ENCODE measurements around the gene QRICH2.
A peak's percentile ranks its signal among the peaks of the same experiment; 100 is the strongest.
"Not testable (repeated sequence)": the region's sequence is repeated elsewhere in the genome, so short reads cannot be mapped to it uniquely, and the experiment has no call there.

QRICH2 gene

DNA sequence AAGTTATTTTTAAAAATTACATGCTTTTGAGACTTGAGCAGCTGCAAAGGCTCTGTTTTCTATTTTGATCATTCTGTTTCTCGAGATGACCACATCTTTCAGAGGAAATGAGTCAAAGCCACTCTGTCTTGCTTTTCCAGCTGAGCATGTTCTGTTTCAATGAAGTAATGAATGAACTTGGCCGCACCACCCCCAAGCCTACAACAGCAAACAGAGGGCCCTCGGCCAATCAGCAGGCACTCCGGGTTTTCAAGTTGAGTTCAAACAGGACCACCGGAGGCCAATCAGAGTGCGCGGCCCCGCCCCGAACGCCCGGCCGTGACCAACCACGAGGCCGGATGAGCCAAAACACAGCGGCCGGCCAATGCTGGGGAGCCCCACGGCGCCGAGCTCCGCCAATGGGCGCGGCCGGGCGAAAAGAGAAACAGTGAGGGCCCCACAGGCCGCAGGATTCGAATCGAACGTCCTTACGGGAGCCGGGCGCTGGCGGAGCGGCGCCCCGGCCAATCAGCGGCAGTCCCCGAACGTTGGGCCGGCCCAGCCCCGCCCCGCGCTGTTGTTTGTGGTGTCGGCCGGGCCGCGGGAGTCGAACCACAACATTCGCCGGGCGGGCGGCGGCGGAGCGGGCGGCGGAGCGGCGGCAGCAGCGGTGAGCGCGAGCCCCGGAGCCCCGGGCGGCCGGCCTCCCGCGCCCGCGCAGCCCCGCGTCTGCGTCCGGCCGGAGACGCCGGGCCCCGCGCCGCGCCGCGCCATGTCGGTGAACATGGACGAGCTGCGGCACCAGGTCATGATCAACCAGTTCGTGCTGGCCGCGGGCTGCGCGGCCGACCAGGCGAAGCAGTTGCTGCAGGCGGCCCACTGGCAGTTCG lies 43.1 kb downstream of the QRICH2 start, which contains the start of gene UBALD2:
Gene UBALD2, plus strand, starts transcription at position 594 of the 869 bp plus-strand sequence. Its CDS starts 158 bp downstream, at position 752.
- DNase-seq: peak; percentile 98 to 99 (median 99)

DNA sequence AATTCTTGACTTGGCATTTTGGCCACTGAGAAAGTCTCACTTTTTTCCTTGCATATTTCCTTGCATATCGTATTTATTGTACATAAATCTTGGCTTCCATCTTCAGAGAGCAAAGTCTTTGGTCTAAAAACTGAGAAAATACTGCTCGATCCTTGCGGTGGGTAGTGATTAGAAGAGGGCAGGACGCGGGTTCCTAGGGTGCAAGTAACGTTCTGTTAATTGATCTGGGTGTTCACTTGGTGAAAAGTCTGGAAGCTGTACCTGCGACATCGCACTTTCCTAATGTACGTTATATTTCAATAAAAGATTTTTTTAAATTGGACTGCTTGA lies 43.7 kb downstream of the QRICH2 start:
- peak in 1 of 3 experiments; percentile 62 for DNase-seq

- DNase-seq: no peak
Observed at GRCh38 chr17:76263896-76264295, 44.2 kb downstream of the QRICH2 start.

DNA sequence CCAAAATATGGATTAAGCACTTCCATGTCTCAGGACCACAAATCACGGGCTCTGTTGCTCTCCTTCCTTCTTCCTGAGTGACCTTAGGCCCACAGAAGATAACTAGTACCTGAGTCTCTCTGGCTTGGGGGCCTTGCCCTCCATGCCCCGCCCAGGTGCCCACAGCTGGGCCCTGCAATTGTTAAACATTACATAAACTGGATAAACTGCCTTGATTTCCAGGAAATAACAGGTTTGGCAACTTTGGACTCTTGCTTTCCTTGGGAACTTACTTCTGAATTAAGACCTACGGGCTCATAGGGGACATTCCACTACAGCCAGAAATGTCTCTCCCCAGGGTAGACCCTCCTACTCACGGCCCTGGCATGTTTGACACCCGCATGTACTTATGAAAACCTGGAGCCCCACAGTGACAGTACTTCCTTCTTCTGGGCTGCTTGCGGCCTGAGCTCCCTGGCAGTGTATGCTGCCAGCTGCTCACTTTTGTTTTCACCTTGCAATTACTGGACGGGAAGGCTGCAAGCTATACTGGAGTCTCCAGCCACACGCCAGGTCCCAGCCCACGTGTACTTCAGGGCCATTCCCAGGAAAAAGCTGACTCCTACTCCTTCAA lies 45.2 kb downstream of the QRICH2 start:
- DNase-seq: peak in 2 of 3 experiments; percentile 23 to 53

GRCh38 chr17:76261421-76262215 lies 46.5 kb downstream of the QRICH2 start:
- DNase-seq: peak in 1 of 3 experiments; percentile 10

DNA sequence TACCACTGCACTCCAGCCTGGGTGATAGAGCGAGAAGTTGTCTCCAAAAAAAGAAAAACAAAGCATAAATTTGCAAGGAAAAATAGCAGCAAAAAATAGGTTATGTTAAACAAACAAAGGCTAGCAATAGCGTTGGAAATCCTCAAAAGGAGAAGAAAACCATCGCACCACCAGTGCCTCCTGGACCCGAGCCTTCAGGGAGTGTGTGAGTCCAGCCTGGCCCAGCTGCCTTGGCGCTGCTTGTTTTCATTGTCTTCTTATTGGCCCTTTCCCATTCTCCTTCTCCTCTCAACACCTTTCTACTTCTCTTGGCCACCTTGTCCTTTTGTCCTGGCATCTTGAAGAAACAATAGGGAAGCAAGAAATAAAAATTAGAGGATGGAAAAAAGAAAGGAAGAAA lies 47.4 kb downstream of the QRICH2 start:
- no peak for DNase-seq

DNA sequence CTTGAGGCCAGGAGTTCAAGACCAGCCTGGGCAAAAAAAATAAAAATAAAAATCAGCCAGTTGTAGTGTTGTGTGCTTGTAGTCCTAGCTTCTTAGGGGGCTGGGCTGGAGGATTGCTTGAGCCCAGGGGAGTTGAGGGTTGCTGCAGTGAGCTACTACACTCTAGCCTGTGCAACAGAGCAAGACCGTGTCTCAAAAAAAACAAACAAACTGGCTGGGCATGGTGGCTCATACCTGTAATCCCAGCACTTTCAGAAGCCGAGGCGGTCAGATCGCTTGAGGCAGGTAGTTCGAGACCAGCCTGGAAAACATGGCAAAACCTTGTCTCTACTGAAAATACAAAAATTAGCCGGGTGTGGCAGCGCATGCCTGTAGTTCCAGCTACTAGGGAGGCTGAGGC lies 47.9 kb downstream of the QRICH2 start:
- peak in 1 of 3 experiments; percentile 9 for DNase-seq

DNA sequence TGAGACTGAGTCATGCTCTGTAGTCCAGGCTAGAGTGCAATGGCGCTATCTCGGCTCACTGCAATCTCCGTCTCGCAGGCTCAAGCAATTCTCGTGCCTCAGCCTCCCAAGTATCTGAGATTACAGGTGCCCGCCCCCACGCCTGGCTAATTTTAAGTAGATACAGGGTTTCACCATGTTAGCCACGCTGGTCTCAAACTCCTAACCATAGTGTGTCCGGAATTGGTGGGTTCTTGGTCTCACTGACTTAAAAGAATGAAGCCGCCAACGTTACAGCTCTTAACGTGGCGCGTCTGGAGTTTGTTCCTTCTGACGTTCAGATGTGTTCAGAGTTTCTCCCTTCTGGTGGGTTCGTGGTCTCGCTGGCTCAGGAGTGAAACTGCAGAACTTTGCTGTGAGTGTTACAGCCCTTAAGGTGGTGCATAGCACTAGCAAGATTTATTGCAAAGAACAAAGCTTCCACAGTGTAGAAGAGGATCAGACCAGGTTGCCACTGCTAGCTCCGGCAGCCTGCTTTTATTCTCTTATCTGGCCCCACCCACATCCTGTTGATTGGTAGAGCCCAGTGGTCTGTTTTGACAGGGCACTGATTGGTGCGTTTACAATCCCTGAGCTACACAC lies 51.5 kb downstream of the QRICH2 start:
- DNase-seq: not testable (repeated sequence)

DNA sequence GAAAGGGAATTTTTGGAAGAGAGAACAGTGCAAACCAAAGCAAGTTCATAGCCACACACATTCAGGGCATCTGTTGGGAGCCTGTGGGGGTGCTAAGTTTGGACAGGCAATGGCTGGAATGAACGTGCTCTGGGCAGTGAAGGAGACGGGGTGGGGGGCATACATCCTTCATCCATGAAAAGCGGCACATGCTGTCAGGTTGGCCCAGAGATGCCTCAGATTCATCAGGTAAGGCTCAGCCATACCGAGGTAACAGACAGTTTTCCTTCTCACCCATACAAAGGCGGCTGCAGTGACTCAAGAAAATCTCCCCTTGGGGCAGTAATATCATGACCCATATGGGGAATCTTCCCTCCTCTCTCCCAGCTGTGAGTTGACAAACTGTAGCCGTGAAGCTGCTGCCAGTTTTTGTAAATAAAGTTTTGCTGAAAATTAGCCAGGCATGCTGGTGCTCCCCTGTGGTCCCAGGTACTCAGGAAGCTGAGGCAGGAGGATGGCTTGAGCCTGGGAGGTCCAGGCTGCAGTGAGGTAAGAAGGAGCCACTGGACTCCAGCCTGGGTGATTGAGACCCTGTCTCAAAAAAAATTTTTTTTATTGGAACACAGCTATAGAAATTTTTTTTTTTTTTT lies 52.2 kb downstream of the QRICH2 start:
- DNase-seq: no peak

- no peak for DNase-seq
Observed at GRCh38 chr17:76254275-76254674, 53.8 kb downstream of the QRICH2 start.

- DNase-seq: no peak
Observed at GRCh38 chr17:76253841-76254240, 54.2 kb downstream of the QRICH2 start.

DNA sequence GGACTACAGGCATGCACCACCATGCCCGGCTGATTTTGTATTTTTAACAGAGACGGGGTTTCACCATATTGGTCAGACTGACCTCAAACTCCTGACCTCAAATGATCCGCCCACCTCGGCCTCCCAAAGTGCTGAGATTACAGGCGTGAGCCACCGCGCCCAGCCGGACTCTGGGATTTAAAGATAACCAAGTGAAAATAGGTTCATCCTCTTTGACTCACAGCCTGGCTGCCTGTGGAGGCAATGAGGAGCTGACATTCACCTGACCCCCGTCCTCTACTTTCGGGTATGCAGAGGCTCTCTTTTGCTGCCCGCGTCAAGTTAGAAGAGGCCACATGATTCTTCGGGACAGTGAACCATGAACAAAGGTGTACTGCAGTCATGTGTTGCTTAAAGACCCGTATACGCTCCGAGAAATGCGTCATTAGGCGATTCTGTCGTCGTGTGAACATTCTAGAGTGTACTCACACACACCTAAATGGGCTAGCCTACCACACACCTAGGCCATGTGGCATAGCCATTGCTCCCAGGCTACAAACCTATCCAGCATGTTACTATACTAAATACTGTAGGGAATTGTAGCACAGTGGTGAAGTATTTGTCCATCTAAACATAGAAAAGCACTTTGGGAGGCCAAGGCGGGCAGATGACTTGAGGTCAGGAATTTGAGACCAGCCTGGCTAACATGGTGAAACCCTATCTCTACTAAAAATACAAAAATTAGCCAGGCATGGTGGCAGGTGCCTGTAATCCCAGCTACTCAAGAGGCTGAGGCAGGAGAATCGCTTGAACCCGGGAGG lies 54.9 kb downstream of the QRICH2 start:
- DNase-seq: not testable (repeated sequence)

DNA sequence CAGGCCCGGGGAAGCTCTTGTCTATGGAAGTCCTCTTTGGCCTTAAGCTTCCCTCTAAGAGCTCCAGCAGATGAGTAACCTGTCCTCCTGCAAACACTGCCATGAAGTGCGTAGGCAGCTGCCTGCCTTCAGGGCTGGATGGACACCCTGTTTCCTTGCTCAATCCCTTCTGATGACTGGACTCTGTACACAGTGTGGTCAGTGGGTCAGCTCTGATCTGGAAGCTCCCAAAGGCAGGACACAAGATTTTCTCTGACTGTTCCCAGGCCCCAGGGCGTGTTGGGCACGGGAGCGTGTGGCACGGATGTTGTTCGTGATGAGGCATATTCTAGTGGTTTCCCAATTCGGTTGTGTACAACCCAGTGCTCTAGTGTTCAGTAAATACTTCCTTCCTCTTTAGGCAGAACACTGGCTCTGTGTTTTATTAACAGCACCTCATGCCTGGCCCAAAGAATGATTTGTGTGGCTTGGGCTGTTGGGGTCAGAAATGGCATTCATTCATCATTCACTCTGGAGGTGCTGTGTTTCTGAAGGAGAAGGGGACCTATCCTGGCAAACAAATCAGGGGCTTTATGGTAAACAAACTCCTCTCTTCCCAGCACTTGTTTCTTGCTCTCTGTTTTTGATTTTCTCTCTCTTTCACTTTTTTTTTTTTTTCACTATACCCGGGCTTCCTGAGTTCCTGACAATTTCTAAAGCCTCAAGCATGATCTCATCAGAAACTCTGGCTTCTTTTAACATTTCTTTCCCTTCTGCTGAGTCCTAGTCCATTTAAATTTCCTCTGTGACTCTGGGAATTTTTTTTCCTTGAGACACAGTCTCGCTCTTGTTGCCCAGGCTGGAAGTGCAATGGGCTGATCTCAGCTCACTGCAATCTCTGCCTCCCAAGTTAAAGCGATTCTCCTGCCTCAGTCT lies 55.8 kb downstream of the QRICH2 start:
- no peak for DNase-seq

DNA sequence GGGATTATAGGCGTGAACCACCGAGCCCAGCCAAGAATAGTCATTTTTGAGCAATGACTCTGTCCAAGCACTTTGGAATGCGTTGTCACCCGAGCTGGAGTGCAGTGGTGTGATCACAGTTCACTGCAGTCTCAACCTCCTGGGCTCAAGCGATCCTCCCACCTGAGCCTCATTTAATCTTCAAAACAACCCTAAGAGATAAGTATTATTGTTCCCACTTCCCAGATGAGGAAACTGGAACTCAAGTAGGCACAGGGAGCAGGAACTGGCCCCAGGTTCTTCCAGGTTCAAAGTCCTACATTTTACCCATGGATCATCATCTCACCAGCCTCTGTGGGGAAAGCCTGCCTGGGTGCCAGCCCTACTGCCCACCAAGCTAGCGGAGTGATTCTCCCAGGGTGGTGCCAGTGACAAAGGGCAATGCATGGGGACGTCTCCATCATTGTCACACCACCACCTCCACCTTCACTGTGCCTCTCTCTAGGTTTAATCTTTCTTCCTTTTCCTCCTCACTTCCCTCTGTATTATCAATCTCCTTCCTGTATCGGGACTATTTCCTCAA lies 56.5 kb downstream of the QRICH2 start:
- DNase-seq: no peak

- no peak for DNase-seq
Observed at GRCh38 chr17:76250141-76250540, 57.9 kb downstream of the QRICH2 start.

DNA sequence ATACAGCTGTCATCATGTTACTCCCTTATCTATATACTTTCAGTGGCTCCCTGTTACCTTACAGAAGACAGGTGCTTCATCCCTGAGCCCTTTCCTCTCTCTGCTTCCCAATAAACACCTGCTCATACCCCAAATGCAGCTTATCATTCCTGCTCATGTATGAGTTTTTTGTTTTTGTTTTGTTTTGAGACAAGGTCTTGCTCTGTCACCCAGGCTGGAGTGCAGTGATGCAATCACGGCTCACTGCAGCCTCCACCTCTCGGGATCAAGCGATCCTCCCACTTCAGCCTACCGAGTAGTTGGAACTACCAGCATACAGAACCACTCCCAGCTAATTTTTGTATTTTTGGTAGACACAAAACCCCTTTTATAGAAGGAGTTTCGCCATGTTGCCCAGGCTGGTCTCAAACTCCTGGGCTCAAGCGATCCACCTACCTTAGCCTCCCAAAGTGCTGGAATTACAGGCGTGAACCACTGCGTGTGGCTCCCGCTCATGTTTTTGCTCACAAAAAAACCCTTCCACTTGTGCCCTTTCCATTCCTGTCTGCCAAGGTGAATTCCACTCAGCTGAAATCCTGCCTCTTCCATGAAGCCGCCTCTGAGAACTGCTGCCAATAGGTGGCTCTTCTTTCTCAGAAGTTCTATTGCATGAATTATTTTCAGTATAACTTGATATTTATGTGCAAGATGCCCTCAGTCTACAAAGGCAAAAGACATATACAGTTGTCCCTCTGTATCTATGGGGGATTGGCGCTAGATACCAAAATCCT lies 59.9 kb downstream of the QRICH2 start:
- DNase-seq: no peak

- DNase-seq: no peak
Observed at GRCh38 chr17:76247304-76247703, 60.8 kb downstream of the QRICH2 start.

GRCh38 chr17:76246080-76247066 lies 61.7 kb downstream of the QRICH2 start:
- no peak for DNase-seq

Data from NCI-H1417 (cell line).